K562 (cell line): Measurements from ENCODE around the gene ALK. TPM values are rescaled to one million over a fixed set of nuclear protein-coding genes. Genes with fewer than 3 reads are reported as not detected.

Source experiments
- ATAC-seq: fragments of 200-7000 bp; cut with Tn5 transposase; 3 replicates; pipeline ENCODE4 v1.9.1; 2020; ENCODE audit warnings: moderate library complexity
- BruUV-seq: library from RNA; stranded (reverse); fragments of 400-500 nt; replicated peaks from 2 replicates; lab custom pipeline; 2021; lab: Mats Ljungman, UMichigan
- CTCF ChIA-PET: fragments of 300-600 bp; formaldehyde crosslinking; extraction: SDS; loops from one replicate; lab custom pipeline; 2021; ENCODE audit warnings: low intra/inter-chr PET ratio; lab: Yijun Ruan, JAX
- POLR2A ChIA-PET: fragments of 300-600, 350-650 bp; sonication (Branson Sonifier 250); formaldehyde crosslinking; extraction: SDS; loops from one replicate; lab custom pipeline; 2021; ENCODE audit warnings: antibody characterized with exemption, inconsistent platforms; lab: Yijun Ruan, JAX
- DNase-seq, 4 experiments: peaks; one replicate each; pipeline versions ENCODE4 v3.0.0 to v3.0.0-alpha.2; 2011 to 2018; ENCODE audit warnings: low spot score in 3 of 4, mixed read lengths in 3 of 4; ENCODE audit errors: extremely low read depth in 1 of 4
- FAIRE-seq: peaks from 2 replicates; lab custom pipeline; 2011; peaks lifted over from hg19 to GRCh38; lab: Jason Lieb, UNC
- H2AFZ ChIP-seq: 2 replicates; pipeline ENCODE4 v1.6.0; 2011; ENCODE audit warnings: low read depth, low read length, control low read depth, inconsistent platforms
- H3K27ac ChIP-seq: fragments of 200-600 bp; 3 replicates; pipeline ENCODE4 v1.8.0; 2011; ENCODE audit warnings: low read depth, mild to moderate bottlenecking, control low read depth, inconsistent platforms, low read length, moderate library complexity, mixed read lengths; ENCODE audit errors: extremely low read depth
- H3K27me3 ChIP-seq, 2 experiments: fragments of 300-600 bp in 1 of 2; 2 replicates in 1 of 2; 3 replicates in 1 of 2; pipeline versions ENCODE4 v1.6.0 to v1.8.0; 2011; ENCODE audit warnings: inconsistent platforms in 2 of 2, low read length in 2 of 2, mild to moderate bottlenecking in 1 of 2, mixed read lengths in 1 of 2, moderate library complexity in 1 of 2; ENCODE audit not compliant: control insufficient read depth in 2 of 2, insufficient read depth in 2 of 2
- H3K36me3 ChIP-seq: fragments of 300-600 bp; 3 replicates; pipeline ENCODE4 v1.8.0; 2011; ENCODE audit warnings: mild to moderate bottlenecking, low read length, inconsistent platforms; ENCODE audit not compliant: control insufficient read depth, insufficient read depth
- H3K4me1 ChIP-seq, 2 experiments: fragments of 200-600 bp in 1 of 2; replicated peaks in 1 of 2; 2 replicates in 1 of 2; 3 replicates in 1 of 2; pipeline versions ENCODE4 v1.5.1 to v1.8.0; 2011; ENCODE audit warnings: inconsistent platforms in 2 of 2, low read length in 2 of 2, mild to moderate bottlenecking in 1 of 2, mixed read lengths in 1 of 2, moderate library complexity in 1 of 2; ENCODE audit not compliant: control insufficient read depth in 2 of 2, insufficient read depth in 2 of 2
- H3K4me2 ChIP-seq: 2 replicates; pipeline ENCODE4 v1.6.1; 2011; ENCODE audit warnings: low read length, control low read depth, inconsistent platforms, mixed read lengths; ENCODE audit not compliant: insufficient read depth
- H3K4me3 ChIP-seq: fragments of 200-600 bp; sonication (generic), shearing (Covaris generic); 2 replicates; pipeline ENCODE4 v1.5.1; 2016; ENCODE audit warnings: control low read depth, inconsistent platforms
- H3K79me2 ChIP-seq: fragments of 200-600 bp; 3 replicates; pipeline ENCODE4 v1.8.0; 2011; ENCODE audit warnings: low read length, inconsistent platforms; ENCODE audit not compliant: control insufficient read depth, insufficient read depth
- H3K9ac ChIP-seq, 2 experiments: 2 replicates each; pipeline versions ENCODE4 v1.6.0 to v1.6.1; 2011; ENCODE audit warnings: low read depth in 2 of 2, low read length in 2 of 2, control low read depth in 1 of 2, inconsistent platforms in 1 of 2, mild to moderate bottlenecking in 1 of 2, mixed read lengths in 1 of 2; ENCODE audit not compliant: insufficient read depth in 1 of 2
- H3K9me1 ChIP-seq: one replicate; pipeline ENCODE4 v1.6.0; 2011; ENCODE audit warnings: inconsistent platforms, mild to moderate bottlenecking, low read length, moderate library complexity; ENCODE audit not compliant: control insufficient read depth, insufficient read depth
- H3K9me3 ChIP-seq: replicated peaks from 2 replicates; pipeline ENCODE4 v1.5.1; 2011; ENCODE audit warnings: low read depth, low read length, inconsistent platforms; ENCODE audit not compliant: control insufficient read depth, insufficient read depth
- H4K20me1 ChIP-seq: replicated peaks from 2 replicates; pipeline ENCODE4 v1.6.1; 2011; ENCODE audit warnings: low read length, inconsistent platforms, mixed read lengths; ENCODE audit not compliant: control insufficient read depth, insufficient read depth
- BHLHE40 ChIP-seq: IDR thresholded peaks from 2 replicates; pipeline ENCODE4 v1.6.1; 2011; ENCODE audit warnings: low read length, improper control_type of control experiment
- HNRNPUL1 ChIP-seq: fragments of 200-400 bp; formaldehyde crosslinking; IDR thresholded peaks from 2 replicates; pipeline ENCODE4 v1.6.1; 2017; ENCODE audit warnings: low read length
- KDM2B ChIP-seq: fragments of 250-450 bp; sonication (Bioruptor Pico); IDR thresholded peaks from 2 replicates; pipeline ENCODE4 v1.8.0; 2021; ENCODE audit warnings: mild to moderate bottlenecking, moderate library complexity
- NCOA6 ChIP-seq: fragments of 450-650 bp; IDR thresholded peaks from 2 replicates; pipeline ENCODE4 v1.6.1; 2017; ENCODE audit warnings: mild to moderate bottlenecking
- NFIC ChIP-seq: fragments of 450-650 bp; IDR thresholded peaks from 2 replicates; pipeline ENCODE4 v1.6.1; 2017; ENCODE audit warnings: mild to moderate bottlenecking, inconsistent platforms
- POLR2G ChIP-seq: fragments of 200-400 bp; formaldehyde crosslinking; IDR thresholded peaks from 2 replicates; pipeline ENCODE4 v1.6.1; 2017; ENCODE audit warnings: low read depth, mild to moderate bottlenecking, antibody characterized with exemption, low read length, moderate library complexity
- RHOXF2B ChIP-seq: fragments of 250-450 bp; sonication (Bioruptor Pico); conservative IDR thresholded peaks from 2 replicates; pipeline ENCODE4 v1.5.1; 2021
- ZBTB17 ChIP-seq: fragments of 450-650 bp; formaldehyde crosslinking; IDR thresholded peaks from 2 replicates; pipeline ENCODE4 v1.4.0; 2020; ENCODE audit warnings: mild to moderate bottlenecking
- ZNF143 ChIP-seq: sonication (generic); formaldehyde crosslinking; IDR thresholded peaks from 2 replicates; pipeline ENCODE4 v1.9.0; 2022; ENCODE audit warnings: mild to moderate bottlenecking, missing genetic modification reagents
- ZNF274 ChIP-seq: IDR thresholded peaks from 2 replicates; pipeline ENCODE4 v1.6.1; 2011; ENCODE audit warnings: low read depth, mild to moderate bottlenecking, low read length, moderate library complexity, borderline replicate concordance
- ZNF764 ChIP-seq: fragments of 250-450 bp; sonication (Bioruptor Pico); IDR thresholded peaks from 2 replicates; pipeline ENCODE4 v1.4.0; 2020; ENCODE audit warnings: low read depth, mild to moderate bottlenecking, moderate library complexity
- WGBS: fragments of 100-300 bp; shearing (Covaris generic); methylation state at CpG from one replicate; pipeline ENCODE4 v1.1.6; 2016; ENCODE audit warnings: low coverage, mixed read lengths; ENCODE audit not compliant: insufficient coverage; ENCODE audit errors: missing lambda C conversion rate; 5-methylcytosine and 5-hydroxymethylcytosine counted together
- in situ Hi-C: fragments of 300-500 bp; cut with MboI; formaldehyde crosslinking; loops from 4 replicates; pipeline ENCODE4 v1.15.0; 2018; ENCODE audit warnings: inconsistent platforms, mixed read lengths
- intact Hi-C: fragments of 100-400 bp; cut with micrococcal nuclease; formaldehyde crosslinking; loops from 2 replicates; pipeline ENCODE4 v1.14.2; 2022
- polyA plus RNA-seq, 8 experiments: library from polyadenylated mRNA; depleted of rRNA in 4 of 8; stranded (reverse) in 5 of 8; unstranded in 3 of 8; fragments of >200 nt; fragmentation: Nextera tagmentation in 2 of 8; fragmentation: Illumina TruSeq in 1 of 8; extraction: Ambion mirVana in 2 of 8; extraction: Trizol in 1 of 8; gene quantifications; 2 replicates each; pipeline versions ENCODE4 v1.2.1 to v1.2.3, GENCODE V29; 2011 to 2014; ENCODE audit warnings: inconsistent platforms in 1 of 8, missing spikeins in 1 of 8
- total RNA-seq, 7 experiments: library from RNA; depleted of rRNA in 6 of 7; stranded (reverse); fragments of >200 nt in 6 of 7; fragmentation: Illumina TruSeq in 2 of 7; extraction: Trizol in 2 of 7; gene quantifications; 2 replicates each; pipeline versions ENCODE4 v1.2.1 to v1.2.3, GENCODE V29; 2011 to 2021; ENCODE audit warnings: low replicate concordance in 1 of 7
- TF ChIP-seq, protein P1 (sequence below): sonication (generic); formaldehyde crosslinking; IDR thresholded peaks from 2 replicates; pipeline ENCODE4 v1.8.0; 2022; ENCODE audit warnings: missing genetic modification reagents, mild to moderate bottlenecking, moderate library complexity, borderline replicate concordance

ALK gene
- total and polyA plus RNA-seq, 9 of the 15 experiments (the other 6 are each of a cell fraction or from before 2014, with no cell fraction given): not detected

DNA sequence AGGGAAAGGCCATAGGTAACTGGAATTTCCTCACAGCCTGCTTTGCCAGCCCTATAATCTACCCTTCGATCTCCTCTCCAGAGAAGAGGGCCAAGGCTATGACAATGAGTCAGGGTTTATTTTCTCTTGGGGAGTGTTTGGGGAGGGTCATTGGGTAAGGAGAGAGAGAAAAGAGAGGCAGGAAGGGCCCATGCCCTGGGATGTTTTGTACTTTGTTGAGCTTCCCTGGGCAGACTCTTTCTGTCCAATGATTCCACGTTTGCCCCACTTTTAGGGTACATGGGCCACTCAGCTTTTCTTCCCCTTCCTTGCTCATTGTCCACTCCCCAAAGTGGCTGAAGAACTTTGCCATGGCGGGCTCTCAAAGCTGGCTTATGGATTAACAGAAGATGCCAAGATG lies 224.2 kb downstream of the ALK start (continued):
- TF ChIP-seq HNRNPUL1 (no peak), ZNF274 (no peak), POLR2G (no peak), ZNF143 (CRISPR knock-in tag) (no peak)

- no peaks in the 10 kb centered on the region for H3K4me1 ChIP-seq
- no peak overlapping the region for H2AFZ ChIP-seq
- WGBS: 0% methylated on average over 5 of the region's 5 CpGs
- H4K20me1 ChIP-seq: no peaks in the 10 kb centered on the region; the same call in 1 of the 2 replicates
- in situ Hi-C loops (no loop called here), intact Hi-C loops (no loop called here)
- no TSS peak for BruUV-seq
- no peak overlapping the region for H3K27ac ChIP-seq
- DNase-seq: no peak
- no peak overlapping the region for H3K4me3 ChIP-seq
- no peak for FAIRE-seq
- ChIA-PET CTCF (interaction anchor here (0.6 kb wide), 1 partner anchor 136 kb away, joined by 3 read pairs; no protein-coding TSS in a partner anchor), POLR2A (no interaction called here)
- no peaks in the 10 kb centered on the region for H3K36me3 ChIP-seq
- H3K27me3 ChIP-seq: no peaks in the 10 kb centered on the region
- no peak for ATAC-seq
- no peaks in the 10 kb centered on the region for H3K79me2 ChIP-seq
- TF ChIP-seq ZNF764 (no peak), NCOA6 (no peak), ZBTB17 (CRISPR knock-in tag) (no peak), RHOXF2B (CRISPR knock-in tag) (no peak), KDM2B (CRISPR knock-in tag) (no peak), NFIC (no peak), BHLHE40 (no peak)
- TF ChIP-seq, protein P1, sequence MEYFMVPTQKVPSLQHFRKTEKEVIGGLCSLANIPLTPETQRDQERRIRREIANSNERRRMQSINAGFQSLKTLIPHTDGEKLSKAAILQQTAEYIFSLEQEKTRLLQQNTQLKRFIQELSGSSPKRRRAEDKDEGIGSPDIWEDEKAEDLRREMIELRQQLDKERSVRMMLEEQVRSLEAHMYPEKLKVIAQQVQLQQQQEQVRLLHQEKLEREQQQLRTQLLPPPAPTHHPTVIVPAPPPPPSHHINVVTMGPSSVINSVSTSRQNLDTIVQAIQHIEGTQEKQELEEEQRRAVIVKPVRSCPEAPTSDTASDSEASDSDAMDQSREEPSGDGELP (CRISPR knock-in tag): no peak
- no peaks in the 10 kb centered on the region for H3K9me1 ChIP-seq
- H3K9me3 ChIP-seq: no peaks in the 10 kb centered on the region
- H3K9ac ChIP-seq: no peak overlapping the region
- H3K4me2 ChIP-seq: no peak overlapping the region
These were observed 226.6 kb downstream of the ALK start for GRCh38 chr2:29694741-29695140.
